ENCODE data around the gene ENHO. TPM values are rescaled to one million over a fixed set of nuclear protein-coding genes. Genes with fewer than 3 reads are reported as not detected.
"Not testable (repeated sequence)": the region's sequence is repeated elsewhere in the genome, so short reads cannot be mapped to it uniquely, and the experiment has no call there.

The ENHO gene
- polyA plus RNA-seq, 1 donor, result 1.4 TPM

- DNase-seq, result no peak
These were observed 33.2 kb upstream of the ENHO start for GRCh38 chr9:34555936-34556525.

- DNase-seq, result no peak
These were observed 32.7 kb upstream of the ENHO start for GRCh38 chr9:34555500-34555899.

GRCh38 chr9:34555002-34555348 is 32.2 kb upstream of the ENHO start:
- DNase-seq, result peak; percentile 76

DNA sequence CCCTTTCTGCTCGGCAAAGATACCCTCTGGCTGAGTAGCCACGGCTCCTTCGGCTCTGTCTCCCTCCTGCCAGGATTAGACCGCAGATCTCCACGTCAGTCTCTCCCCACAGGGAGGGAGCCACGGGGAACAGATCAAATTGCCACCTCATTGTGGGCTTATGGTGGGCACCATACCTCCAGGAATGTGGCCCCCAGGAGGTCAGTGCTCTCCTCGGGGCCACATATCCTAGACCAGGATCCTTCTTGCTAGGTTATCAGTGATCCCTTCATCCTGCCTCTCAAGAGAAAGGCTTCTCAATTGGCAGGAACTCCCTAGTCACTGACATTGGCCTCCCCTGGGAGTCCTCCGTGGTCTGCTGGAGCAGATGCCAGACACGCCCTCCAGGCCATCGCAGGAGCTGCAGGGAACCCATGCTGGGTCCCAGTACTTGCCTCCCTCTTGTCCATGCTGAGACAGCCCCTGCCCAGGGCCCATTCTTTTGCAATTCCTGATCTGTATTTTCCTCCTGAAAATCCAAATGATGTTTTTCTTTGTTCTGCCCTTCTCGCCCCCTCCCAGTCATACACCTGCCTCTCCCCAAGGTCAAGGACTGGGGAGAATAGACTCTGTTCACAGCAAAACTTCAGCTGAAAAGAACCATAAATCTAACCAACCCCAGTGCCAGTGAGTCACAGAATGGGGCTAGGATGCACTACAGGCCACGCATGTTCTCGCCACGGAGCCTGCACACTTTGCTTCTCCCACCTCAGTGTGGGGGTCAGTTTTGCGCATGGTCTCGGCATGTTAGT is 31.6 kb upstream of the ENHO start:
- DNase-seq, result no peak

GRCh38 chr9:34553511-34554021 is 30.8 kb upstream of the ENHO start:
- DNase-seq, result no peak

GRCh38 chr9:34552986-34553385 is 30.2 kb upstream of the ENHO start:
- no peak for DNase-seq

- no peak for DNase-seq
These were observed 29.8 kb upstream of the ENHO start for GRCh38 chr9:34552606-34552981.

DNA sequence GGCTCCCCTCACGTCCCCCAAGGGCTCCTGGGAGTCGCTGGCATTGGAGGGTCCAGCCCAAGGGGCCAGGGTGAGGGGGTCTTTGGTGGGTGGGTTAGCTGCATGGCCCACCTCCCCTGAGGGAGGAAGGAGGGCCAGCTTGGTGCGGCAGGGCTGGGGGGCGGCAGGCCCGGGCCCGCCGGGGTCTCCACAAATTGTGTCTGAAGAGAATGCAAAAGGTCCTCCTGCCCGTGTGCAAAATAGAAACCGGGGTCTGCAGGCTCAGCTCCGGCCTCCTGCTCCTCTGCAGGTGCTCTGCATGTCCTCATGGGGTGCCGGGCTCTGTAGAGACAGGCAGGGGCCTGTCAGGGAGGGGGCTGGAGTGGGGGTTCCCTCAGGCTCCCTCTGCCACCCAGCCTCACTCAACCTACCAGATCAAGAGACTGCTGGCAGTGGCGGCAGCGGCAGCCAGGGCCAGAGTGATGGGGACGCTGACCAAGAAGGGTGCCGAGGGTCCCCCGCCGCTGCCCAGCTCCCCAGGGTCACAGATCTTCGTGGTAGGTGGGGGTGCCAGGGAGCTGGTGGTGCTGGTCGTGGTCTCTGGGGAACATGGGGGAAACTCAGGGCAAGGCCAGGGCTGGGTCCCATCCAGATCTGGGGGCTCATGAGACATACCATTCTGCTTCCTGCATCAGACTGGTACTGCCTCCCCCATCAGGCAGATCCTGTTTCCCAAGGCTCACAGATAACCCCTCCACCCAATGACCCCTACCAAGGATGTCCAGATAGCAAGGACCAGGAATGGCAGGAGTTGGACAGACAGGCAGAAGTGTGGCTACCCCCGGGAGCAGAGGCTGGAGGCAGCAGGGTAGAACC is 29.2 kb upstream of the ENHO start:
- no peak for DNase-seq

DNA sequence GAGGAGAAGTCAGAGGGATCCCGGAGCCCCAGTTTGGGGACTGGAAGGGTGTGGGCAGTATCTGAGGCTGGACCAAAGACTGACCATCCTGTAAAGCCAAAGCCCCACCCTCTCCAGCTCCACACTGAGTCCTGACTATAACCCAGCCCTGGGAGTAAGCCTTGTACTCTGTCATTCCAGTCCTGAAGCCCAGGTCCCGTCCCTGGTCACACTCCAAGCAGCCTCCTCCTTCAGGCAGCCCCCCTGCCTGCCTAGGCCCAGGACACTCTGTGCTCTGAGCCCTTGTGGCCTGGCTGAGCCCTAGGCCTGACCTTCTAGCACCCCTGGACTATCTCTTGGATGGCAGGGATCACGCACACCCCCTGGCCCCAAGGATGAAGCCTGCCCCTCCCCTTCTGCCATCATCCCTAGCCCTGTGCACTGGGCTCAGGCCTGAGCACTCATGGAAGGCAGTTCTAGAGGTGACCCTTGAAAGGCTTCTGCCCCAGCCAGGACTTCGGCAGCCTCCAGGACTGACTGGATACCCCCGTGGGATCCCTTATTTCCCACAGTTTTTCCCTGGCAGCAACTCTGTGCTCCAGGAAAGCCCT is 28.0 kb upstream of the ENHO start:
- no peak for DNase-seq

DNA sequence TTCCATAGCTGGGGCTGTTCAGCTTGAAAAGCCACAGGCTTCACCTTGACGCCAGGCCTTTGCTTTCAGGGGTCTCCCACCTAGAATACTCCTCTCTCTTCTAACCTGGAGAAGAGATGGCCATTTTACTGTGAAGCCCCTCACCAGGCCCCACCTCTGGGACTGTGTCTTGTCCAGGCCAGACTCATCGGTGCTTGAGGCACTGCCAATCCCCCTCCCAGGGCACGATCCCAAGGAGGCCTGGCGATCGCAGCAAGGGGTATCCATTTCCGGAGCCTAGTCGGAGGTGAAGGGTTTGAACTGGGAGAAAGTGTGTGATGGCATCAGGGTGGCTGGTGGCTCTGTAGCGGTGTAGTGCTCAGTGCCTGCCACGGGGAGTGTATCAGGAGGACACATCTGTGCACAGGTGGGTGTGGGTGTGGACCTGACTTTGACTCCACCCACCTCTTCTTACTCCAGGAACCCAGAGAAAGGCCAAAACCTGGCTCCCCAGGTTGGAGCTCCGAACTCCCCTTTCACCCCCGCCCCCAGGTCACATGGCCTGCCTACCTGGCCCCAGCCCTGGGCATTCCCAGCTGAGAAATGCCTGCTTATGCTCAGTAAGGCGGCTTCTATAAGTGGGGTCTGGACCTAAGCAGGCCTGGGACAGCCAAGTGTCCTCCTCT is 27.4 kb upstream of the ENHO start:
- no peak for DNase-seq

GRCh38 chr9:34549407-34549732 is 26.6 kb upstream of the ENHO start:
- no peak for DNase-seq

DNA sequence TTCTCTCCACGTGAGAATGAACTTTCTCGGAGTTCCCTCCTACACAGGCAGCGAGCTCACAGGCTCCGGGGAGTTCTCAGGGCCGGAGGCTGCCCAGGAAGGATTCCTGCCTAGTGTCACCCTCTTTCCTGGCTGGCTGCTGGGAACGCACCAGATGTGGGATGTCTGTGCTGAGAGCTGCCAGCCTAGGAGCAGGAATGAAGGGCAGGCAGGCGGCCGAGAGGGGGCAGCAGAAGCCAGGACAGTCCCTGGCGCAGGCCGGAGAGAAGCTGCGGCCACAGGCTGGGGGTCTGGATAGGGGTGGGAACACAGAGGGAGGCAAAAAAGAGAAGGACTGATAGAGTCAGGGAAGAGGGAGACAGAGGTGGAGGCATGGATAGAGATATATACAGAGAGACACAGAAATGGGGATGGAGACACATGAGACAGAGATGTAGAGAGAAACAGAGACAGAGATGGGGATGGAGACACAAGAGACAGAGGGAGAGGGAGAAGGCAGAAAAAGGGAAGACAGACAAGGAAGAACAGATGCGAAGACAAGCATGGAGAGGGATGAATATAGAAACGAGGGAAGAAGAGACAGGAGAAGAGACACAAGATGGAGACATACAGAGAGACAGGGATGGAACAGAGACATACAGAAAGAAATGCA is 25.3 kb upstream of the ENHO start:
- peak; percentile 72 for DNase-seq

DNA sequence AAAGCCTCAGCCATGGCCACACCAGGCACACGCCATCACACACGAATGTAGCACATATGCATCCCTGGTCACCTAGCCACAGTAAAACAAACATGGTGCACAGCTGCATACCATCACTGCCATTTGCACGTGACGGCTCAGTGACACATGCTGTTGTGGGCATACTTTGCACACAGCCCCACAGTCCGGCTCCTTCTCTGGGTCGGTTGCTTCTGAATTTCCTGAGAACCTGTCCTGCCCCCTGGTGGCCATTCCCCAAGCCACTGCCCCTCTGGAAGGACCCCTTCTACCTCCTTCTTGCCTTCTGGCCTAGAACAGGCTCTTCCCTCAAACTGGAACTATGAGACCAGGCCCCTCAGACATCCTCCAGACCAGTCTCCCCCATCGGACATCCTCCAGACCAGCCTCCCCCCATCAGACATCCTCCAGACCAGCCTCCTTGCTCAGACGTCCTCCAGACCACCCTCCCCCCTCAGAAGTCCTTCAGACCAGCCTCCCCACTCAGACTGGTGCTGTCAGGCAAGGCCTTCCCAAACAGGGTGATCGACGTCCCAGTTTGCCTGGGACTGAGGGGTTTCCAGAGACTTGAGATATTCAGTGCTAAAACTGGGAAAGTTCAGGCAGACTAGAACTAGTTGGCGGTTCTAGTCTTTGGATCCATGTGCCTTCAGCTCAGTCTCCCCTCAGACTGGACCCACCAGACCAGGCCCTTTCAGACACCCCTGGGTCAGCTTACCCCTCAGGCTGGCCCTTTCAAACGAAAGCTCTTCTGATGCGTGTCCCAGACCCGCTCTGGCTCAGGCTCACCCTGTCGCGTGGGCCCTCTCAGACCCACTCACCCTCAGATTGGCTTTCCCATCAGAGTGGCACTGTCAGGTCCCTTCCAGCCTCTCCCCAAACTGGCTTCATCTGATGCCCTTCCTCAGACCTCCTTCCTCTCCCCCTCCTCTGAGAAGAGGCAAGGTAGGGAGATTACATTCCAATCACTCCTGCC is 24.3 kb upstream of the ENHO start:
- DNase-seq, result peak; percentile 57

DNA sequence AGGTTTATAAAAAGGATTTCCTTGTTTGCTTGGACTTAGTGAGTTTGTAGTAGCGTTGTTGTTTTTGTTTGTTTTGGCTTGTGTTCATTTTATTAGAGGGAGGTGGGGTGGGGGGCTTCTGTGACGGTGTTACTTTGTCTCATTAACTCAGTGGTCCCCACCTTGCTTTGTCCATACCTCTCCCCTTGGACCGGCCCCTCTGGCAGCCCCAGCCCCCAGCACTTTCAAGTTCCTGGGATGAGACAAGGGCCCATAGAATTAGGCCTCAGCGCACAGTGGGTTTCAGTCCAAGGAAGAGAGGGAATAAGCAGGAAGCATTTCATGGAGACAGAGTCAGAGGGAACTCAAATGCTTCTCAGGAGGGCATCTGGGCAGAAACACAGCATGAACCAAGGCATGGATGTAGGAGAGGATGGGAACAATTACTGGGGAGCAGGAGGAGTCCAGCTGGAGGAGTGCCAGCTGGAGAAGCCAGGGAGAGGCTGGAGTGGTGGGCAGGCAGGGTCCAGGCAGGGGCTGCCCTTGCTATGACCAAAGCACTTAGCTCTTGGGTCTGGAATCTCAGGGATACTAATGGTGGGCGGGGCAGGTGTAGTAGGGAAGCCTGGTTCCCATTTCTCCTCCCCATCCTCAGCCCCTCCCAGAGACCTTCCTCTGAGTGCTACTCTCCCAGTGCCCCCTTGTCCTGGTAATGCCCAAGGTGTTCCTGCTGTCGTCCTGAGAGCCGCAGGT is 23.5 kb upstream of the ENHO start:
- no peak for DNase-seq

DNA sequence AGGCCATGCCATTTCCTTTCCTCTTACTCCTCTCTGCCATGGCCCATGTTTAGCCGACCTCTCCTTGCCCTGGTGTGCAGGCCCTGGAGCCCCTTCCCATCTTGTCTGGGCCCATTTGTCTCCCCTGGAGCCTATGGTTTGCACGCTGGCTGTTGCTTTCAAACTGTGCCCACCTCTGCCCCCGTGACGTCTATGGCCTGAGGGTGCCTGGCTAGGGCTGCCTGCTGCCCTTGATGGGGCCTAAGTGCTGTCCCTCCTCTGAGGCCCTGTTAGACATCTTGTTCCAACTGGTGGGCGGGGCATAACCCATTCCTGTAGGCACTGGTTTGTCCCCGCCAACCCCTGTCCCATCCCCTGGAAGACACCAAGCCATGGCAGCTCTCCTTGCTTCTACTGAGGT is 22.7 kb upstream of the ENHO start:
- DNase-seq, result no peak

GRCh38 chr9:34544035-34544434 is 21.2 kb upstream of the ENHO start:
- no peak for DNase-seq

GRCh38 chr9:34541540-34541939 is 18.8 kb upstream of the ENHO start:
- no peak for DNase-seq

DNA sequence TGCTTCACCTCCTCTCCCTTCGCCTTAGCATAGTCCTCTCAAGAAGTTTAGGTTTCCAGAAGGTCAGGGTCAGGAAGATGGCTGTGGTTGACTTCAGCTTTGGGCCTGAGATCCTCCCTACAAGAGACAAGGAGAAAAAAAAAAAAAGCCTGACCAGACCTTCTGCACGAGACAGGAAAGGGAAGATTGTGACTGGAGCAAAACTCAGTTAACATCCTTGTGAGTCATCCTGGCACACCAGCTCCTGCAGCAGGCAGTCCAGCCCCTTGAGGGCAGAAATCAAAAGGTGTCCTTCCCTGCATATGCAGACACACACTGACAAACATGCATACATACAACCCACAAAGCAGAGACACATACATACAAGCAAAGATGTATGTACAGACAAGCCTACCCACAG is 18.0 kb upstream of the ENHO start:
- no peak for DNase-seq

- DNase-seq, result no peak
These were observed 13.9 kb upstream of the ENHO start for GRCh38 chr9:34536685-34537084.

GRCh38 chr9:34532041-34532440 is 9.3 kb upstream of the ENHO start:
- DNase-seq, result not testable (repeated sequence)
